Thyroid gland (tissue), 4 donors: Measurements from ENCODE around the gene ACLY.

Experiments used
- POLR2A ChIP-seq, 2 donors: fragments of 450-650 bp; IDR thresholded peaks; one replicate each; pipeline ENCODE4 v1.6.1; 2017; ENCODE audit warnings: antibody characterized with exemption in 2 of 2, mild to moderate bottlenecking in 2 of 2, moderate library complexity in 1 of 2
- TF ChIP-seq, protein P1 (sequence below), 6 experiments: fragments of 200-600 bp in 3 of 6; fragments of 450-650 bp in 3 of 6; sonication (generic) in 3 of 6; IDR thresholded peaks; one replicate each; pipeline ENCODE4 v1.5.1; 2016 to 2019; ENCODE audit warnings: antibody characterized with exemption in 6 of 6, mild to moderate bottlenecking in 2 of 6, inconsistent platforms in 1 of 6, moderate library complexity in 1 of 6

DNA sequence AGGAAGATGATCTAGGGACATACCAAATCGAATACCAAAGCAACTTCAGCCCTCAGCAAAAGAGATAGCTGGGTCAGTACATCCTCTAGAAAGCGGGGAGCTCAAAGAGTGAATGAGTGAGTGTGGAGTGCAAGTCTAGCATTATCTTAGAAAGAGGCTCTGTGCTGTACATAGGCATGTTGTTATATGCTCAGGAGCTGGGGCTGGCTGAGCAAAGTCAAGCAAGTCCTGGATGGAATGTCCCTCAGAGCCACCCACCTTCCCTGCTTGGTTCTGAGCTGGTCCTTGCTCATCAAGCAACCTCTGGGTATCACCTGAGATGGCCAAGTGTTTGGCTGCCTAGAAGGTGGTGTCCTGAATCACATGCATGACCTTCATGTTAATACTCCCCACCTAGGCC is 48.7 kb downstream of the ACLY start:
- TF ChIP-seq POLR2A (IDR thresholded peaks at IDR 0.05): no peak
- TF ChIP-seq, protein P1, sequence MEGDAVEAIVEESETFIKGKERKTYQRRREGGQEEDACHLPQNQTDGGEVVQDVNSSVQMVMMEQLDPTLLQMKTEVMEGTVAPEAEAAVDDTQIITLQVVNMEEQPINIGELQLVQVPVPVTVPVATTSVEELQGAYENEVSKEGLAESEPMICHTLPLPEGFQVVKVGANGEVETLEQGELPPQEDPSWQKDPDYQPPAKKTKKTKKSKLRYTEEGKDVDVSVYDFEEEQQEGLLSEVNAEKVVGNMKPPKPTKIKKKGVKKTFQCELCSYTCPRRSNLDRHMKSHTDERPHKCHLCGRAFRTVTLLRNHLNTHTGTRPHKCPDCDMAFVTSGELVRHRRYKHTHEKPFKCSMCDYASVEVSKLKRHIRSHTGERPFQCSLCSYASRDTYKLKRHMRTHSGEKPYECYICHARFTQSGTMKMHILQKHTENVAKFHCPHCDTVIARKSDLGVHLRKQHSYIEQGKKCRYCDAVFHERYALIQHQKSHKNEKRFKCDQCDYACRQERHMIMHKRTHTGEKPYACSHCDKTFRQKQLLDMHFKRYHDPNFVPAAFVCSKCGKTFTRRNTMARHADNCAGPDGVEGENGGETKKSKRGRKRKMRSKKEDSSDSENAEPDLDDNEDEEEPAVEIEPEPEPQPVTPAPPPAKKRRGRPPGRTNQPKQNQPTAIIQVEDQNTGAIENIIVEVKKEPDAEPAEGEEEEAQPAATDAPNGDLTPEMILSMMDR (IDR thresholded peaks at IDR 0.05): no peak
